Renal pelvis (tissue), 4 donors: ENCODE results near the gene UNC93B1. TPM values are rescaled to one million over a fixed set of nuclear protein-coding genes. Genes with fewer than 3 reads are reported as not detected.
A peak's percentile ranks its signal among the peaks of the same experiment; 100 is the strongest.

ENCODE experiments used
- DNase-seq: peaks from one replicate; pipeline ENCODE4 v3.0.0-alpha.2; 2013
- polyA plus RNA-seq, 3 donors: library from polyadenylated mRNA; unstranded; fragments of 120-200 nt; gene quantifications; one replicate each; pipeline ENCODE4 v1.2.1, GENCODE V29; 2013; ENCODE audit not compliant: insufficient read length in 3 of 3

The UNC93B1 gene
- polyA plus RNA-seq, 3 donors: 11.1 to 13.1 (median 11.4) TPM

GRCh38 chr11:68041617-68042218, 37.8 kb upstream of the UNC93B1 start:
- DNase-seq: no peak

GRCh38 chr11:68040957-68041591, 37.2 kb upstream of the UNC93B1 start:
- DNase-seq: no peak

- peak; percentile 48 for DNase-seq
Observed at GRCh38 chr11:68040101-68040956, 36.4 kb upstream of the UNC93B1 start.

- DNase-seq: no peak
Observed at GRCh38 chr11:68039526-68040086, 35.7 kb upstream of the UNC93B1 start.

GRCh38 chr11:68038718-68039525, 35.0 kb upstream of the UNC93B1 start, which contains the start of gene TCIRG1:
TSS of gene TCIRG1 (plus strand) at chr11:68039025. CDS start at chr11:68041272, 2,247 bp downstream.
- DNase-seq: peak; percentile 54

GRCh38 chr11:68038226-68038717, 34.4 kb upstream of the UNC93B1 start:
- no peak for DNase-seq

- no peak for DNase-seq
Observed at GRCh38 chr11:68037411-68038225, 33.7 kb upstream of the UNC93B1 start.

GRCh38 chr11:68036717-68037239, 32.9 kb upstream of the UNC93B1 start:
- DNase-seq: no peak

- DNase-seq: no peak
Observed at GRCh38 chr11:68036141-68036716, 32.3 kb upstream of the UNC93B1 start.

- DNase-seq: no peak
Observed at GRCh38 chr11:68035266-68035876, 31.5 kb upstream of the UNC93B1 start.

GRCh38 chr11:68033708-68034045, 29.8 kb upstream of the UNC93B1 start:
- DNase-seq: no peak

- DNase-seq: no peak
Observed at GRCh38 chr11:68032997-68033707, 29.3 kb upstream of the UNC93B1 start.

- no peak for DNase-seq
Observed at GRCh38 chr11:68032003-68032402, 28.1 kb upstream of the UNC93B1 start.

- no peak for DNase-seq
Observed at GRCh38 chr11:68031144-68031464, 27.2 kb upstream of the UNC93B1 start.

GRCh38 chr11:68030318-68031143, 26.6 kb upstream of the UNC93B1 start, which contains the start of gene NDUFS8:
TSS of gene NDUFS8 (plus strand) at chr11:68030681. CDS start at chr11:68032152, 1,471 bp downstream.
- peak; percentile 100 for DNase-seq

GRCh38 chr11:68028802-68029545, 25.1 kb upstream of the UNC93B1 start:
- DNase-seq: no peak

GRCh38 chr11:68027667-68028066, 23.8 kb upstream of the UNC93B1 start:
- no peak for DNase-seq
